Effector CD8-positive, alpha-beta T cell (primary cell): Measurements from ENCODE around the gene DNAH7.

Experiments used
- DNase-seq: peaks from one replicate; lab custom pipeline; 2025; lab: John Stamatoyannopoulos, UW

DNAH7 gene

DNA sequence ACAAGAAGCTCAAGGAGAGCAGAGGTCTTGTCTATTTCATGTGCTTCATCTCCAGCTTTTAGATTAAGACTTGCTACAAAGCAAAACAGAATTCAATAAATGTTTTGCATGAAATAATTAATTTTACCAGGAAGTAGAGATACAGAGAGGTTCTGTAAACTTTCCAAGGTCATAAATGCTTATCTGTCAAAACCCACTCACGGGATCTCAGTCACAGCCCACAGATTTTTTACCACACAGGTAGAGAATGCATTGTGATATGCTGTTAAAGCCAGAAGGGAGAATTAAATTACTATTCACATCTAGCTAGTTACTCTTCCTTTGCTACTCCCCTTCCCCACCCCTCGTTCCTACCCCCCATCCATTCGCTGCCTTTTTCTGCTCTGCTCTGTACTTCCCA is 205.5 kb downstream of the DNAH7 start:
- DNase-seq = no peak

DNA sequence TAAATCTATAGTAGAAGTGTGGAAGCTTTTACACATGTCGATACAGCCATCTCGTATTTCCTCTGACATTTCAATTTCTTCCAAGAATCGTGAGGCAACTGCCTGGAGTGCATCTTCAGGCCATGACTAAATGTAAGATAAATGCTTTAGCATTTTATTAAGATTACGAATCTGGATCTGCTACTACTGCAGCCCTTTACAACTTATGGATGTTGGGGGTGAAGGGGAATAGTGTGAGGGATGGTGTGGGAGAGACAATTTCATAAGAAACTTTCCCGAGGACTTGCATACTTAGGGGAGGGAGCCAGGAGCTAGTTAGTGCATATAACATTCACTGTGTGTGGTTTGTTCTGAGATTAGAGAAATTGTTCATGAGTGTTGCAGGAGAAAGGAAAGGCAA is 206.8 kb downstream of the DNAH7 start:
- DNase-seq = no peak

GRCh38 chr2:195859513-195859912 is 209.1 kb downstream of the DNAH7 start:
- DNase-seq = no peak

DNA sequence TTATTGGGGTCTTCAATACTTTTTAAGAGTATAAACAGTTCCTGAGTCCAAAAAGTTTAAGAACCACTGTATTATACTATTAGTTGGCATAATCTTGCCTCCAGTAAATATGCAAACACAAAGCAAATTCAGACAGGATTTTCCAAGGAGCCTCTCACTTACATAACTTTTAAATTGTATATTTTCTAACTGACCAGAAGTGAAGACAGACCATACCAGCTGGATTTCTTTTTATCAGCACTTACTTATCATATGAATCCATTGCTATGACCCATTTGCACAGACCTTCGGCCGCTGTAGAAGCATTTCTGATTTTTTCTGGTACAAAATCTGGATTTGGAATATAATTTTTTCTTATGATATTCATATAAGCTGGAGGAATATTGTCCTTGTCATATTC is 211.5 kb downstream of the DNAH7 start:
- no peak for DNase-seq

GRCh38 chr2:195850764-195851163 is 217.9 kb downstream of the DNAH7 start:
- DNase-seq = no peak

DNA sequence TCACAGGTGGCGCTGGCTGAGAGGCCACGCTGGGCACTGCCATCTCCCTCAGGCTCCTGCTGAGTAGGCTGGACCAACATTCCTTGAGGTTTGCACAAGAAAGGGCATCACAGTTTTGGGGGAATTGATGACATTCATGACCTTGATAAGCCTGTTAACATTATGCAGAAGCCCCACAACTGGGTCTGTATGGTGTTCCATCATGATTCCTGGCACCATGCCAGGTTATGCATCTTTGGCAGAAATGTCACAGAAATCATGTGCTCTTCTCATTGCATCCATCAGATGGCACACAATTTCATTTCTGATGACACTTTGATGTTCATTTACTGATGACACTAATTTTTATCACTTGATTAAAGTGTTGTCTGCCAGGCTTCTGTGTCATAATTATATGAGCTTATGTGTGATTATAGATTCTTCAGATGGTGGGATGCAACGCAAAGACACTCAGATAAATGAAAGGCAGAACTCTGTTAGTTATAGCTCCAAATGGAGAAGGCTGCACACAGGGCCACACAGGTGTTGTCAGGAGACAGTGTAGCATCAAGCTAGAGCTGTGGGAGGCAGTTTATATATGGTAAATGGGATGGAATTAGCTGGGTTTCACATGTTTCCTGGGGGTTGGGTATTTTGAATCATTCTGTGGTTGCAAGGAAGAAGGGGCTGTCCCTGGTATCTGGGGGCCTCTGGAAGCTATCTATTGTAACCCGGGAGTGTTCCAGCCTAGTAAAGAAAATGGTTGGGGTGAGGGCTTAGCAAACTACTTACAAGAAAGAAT is 220.3 kb downstream of the DNAH7 start:
- DNase-seq = no peak

DNA sequence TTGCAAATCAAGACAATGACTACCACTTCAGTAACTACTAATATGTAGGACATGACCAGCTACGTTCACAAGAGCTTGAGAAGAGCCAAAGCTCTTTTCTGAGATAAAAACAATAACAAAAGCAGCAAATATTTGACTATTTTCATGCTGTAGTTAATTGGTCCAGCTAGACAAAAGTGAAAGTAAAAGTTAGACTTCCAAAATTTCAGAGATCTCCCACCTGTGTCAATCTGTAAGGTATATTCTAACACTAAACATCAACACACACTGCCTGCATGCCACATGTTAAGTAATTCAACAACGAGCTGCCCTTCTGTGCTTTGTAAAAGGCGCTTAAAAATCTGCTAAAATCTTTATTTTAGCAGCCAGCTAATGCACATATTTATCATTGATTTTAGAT is 225.7 kb downstream of the DNAH7 start:
- DNase-seq = no peak

DNA sequence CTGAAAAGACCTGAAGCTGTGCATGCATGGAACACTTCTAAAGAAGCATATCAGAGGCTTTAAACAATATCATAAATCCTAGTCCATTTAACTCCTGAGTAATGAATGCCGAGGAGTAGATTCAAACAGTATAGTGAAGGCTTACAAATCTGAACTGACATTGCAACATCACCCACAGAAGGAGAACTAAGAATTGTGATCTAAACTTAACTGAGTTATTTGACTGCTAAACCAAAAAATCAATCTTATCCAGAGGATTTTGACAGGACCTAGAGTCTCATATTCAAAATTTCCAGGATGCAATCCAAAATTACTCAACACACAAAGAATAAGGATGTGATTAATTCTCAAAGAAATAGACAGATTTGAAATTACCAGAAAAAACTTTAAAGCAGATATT is 230.6 kb downstream of the DNAH7 start:
- DNase-seq = no peak

GRCh38 chr2:195836002-195836401 is 232.6 kb downstream of the DNAH7 start:
- DNase-seq = no peak

GRCh38 chr2:195834836-195835235 is 233.8 kb downstream of the DNAH7 start:
- DNase-seq = no peak

GRCh38 chr2:195830968-195831950 is 237.4 kb downstream of the DNAH7 start:
- no peak for DNase-seq

GRCh38 chr2:195824478-195824877 is 244.2 kb downstream of the DNAH7 start:
- DNase-seq = no peak

DNA sequence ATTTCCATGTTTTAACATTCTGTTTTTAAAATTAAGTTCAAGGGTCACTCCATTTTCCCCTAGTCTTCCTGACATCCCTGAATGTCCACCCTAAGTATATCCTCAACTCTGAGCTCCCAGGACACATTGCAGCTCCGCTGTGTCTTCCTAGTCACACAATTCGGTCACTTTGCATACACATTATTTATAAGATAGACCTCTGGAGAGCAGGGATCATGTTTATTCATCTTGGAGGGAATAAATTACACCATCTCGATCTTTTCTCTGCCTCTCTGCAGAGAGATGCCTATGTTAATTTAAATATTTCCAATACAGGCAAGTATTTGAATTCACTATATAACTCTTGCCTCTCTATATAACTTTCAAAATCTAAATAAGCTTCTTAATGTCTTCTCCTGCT is 245.4 kb downstream of the DNAH7 start:
- no peak for DNase-seq

- no peak for DNase-seq
Observed at GRCh38 chr2:195821566-195821932, 247.1 kb downstream of the DNAH7 start.

DNA sequence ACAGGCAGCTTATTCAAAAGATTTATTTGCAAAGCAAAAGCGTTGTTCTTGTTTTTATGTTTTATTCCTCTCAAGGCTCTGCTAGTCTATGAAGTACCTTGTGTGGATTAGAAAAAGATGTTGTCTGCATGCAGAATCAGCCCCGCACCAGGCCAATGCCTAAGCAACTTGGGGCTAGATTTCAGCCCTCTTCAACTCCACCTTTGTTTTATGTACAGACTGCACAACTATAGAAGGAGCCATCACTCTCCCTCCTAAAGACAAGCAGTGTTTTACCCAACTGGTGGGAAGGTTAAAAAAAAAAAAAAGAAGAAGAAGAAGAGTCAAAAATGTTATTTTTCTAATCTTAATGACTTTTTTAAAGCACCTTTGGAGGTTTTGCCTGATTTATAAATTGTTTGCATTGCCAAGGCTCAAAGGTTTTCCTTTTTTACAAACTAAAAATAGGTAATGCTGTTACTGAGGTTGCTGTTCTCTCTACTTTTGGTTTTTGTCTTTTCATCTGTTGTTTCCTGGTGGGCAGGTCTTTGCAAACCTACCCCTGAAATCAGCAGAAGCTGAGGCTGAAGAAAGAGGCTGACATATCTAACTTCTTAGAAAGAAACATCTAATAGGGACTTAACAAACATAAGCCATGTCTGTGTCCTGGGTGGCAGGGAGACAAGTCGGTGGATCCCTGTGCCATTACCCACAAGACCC is 247.6 kb downstream of the DNAH7 start:
- no peak for DNase-seq

- no peak for DNase-seq
Observed at GRCh38 chr2:195820373-195820772, 248.3 kb downstream of the DNAH7 start.

- DNase-seq = no peak
Observed at GRCh38 chr2:195819276-195819675, 249.4 kb downstream of the DNAH7 start.

DNA sequence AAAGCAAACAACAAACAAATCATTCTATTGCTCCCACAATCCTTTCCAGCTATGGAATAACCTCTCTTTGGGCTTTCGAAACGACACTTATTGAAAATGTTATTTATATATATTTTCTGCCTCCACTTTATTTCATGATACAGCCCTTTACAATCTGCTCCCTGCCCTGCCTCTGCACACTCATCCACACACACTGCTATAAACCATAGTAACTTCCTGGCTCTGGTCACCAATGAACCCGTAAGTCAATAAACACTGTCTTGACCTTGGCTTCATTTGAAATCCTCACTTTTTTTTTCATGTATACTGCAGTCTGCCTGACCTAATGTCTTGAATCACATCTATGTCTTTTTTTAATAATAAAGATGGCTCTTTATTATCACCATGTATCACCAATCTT is 250.1 kb downstream of the DNAH7 start:
- no peak for DNase-seq

GRCh38 chr2:195818106-195818505 is 250.5 kb downstream of the DNAH7 start:
- no peak for DNase-seq

- no peak for DNase-seq
Observed at GRCh38 chr2:195815083-195815482, 253.6 kb downstream of the DNAH7 start.

GRCh38 chr2:195813421-195813820 is 255.2 kb downstream of the DNAH7 start:
- DNase-seq = no peak

DNA sequence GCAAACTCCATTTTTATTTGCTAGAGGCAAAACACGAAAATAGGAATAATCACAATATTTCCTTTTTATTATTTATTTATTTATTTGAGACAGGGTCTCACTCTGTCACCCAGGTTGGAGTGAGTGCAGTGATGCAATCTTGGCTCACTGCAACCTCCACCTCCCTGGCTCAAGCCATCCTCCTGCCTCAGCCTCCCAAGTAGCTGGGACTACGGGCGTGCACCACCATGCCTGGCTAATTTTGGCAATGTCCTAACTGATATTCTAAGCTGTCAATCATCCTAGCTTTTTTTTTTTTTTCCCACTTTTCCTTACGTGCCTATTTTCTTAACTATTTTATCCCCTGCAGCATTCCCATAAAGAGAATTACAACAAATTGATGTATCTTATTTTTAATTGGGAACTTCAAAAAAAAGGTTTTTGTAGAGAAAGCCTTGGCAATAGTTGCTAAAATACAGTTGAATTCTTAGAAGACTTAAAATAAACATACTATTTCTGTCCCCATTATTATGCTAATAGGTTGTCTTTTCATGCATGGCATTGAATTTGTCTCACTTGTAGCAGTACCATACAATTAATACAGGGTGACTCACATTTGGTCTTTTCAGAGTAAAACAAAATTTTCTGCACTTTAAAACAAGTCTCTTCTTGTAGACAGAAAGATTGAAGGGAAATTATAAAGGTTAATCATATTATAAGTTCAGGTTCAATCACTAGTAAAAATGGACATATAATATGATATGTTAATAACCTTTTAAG is 258.1 kb downstream of the DNAH7 start:
- DNase-seq = no peak
